ENCODE results near the gene YIF1A.
"Not testable (repeated sequence)": the region's sequence is repeated elsewhere in the genome, so short reads cannot be mapped to it uniquely, and the experiment has no call there.

The YIF1A gene

DNA sequence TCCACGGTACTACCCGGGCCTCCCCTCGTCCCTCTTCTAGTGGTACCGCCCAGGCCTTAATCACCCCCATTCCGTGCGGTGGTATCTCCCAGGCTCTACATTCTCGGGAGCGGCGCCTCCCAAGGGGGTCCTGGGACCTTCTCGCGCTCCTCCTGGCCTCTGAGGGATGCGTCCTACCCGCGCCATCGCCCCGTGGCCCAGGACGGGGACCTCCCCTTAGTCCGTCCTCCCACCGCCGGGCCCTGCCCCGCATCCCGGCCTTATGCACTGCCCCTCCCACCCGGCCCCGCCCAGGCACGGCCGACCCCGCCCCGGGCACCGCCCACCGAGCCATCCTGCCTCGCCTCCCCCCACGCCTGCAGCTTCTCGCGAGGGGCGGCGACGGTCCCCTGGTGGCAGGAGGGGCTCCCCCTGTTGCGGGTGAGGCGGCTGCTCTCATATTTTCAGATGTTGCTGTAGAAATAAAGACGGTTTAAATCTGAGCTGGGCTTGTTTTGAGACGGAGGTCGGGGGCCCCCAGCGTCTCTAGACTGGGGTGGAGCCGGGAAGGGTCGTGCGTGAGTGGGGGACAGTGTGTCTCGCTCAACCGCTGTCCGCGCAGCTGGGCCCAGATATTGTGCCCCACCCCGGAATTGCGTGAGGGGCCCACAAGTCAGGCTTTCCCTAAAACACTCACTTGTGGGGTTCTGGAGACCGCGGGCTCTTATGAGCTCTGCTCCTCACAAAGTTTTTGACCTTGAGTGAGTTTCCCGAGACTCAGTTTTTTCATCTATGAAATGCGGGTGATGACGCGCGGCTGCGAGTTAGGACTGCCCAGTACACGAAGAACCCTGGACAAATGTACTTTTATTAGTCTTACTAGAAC is 21.3 kb downstream of the YIF1A start:
- DNase-seq = peak; percentile 91 to 92

DNA sequence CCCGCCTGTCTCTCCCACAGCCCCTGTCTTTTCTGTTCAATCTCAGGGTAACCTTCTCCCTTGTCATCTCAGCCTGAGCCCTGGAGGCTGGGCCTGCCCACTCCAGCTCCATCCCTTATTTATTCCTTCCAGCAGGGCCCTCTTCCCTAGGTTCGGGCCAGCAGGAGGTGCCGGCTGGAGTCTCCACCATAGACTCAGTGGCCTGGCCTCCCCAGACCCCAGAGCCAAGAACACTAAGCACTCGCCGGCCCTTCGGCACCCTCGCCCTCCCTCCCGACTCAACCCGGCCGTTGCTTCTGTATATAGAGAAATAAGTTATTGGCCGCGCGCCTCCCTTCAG is 21.9 kb downstream of the YIF1A start:
- DNase-seq = no peak

DNA sequence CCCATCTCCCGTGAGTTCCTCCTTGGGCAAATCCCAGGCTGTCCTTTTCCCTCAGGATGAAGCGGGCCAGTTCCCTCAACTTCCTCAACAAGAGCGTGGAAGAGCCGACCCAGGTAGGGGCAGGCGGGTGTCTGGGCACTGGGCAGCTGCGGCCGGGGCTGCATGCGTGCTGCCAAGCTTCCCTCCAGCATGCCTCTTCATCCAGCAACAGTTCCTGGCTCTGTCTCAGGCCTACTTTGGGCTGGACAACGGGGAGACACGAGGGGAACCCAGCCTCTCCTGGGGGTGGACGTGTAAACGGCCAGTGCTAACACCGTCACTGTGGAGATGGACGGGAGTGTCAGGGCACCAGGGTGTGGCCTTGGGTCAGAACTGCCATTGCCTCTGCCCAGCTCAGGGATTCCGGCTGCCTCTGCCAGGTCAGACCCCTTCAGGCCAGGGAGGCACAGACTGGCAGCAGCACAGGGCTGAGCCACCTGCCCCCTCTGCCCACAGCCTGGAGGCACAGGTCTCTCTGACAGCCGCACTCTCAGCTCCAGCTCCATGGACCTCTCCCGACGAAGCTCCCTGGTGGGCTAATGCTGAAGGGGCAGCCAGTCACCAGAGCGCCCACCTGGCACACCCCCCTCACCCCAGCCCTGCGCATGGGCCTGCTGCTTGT is 22.4 kb downstream of the YIF1A start:
- DNase-seq = no peak

DNA sequence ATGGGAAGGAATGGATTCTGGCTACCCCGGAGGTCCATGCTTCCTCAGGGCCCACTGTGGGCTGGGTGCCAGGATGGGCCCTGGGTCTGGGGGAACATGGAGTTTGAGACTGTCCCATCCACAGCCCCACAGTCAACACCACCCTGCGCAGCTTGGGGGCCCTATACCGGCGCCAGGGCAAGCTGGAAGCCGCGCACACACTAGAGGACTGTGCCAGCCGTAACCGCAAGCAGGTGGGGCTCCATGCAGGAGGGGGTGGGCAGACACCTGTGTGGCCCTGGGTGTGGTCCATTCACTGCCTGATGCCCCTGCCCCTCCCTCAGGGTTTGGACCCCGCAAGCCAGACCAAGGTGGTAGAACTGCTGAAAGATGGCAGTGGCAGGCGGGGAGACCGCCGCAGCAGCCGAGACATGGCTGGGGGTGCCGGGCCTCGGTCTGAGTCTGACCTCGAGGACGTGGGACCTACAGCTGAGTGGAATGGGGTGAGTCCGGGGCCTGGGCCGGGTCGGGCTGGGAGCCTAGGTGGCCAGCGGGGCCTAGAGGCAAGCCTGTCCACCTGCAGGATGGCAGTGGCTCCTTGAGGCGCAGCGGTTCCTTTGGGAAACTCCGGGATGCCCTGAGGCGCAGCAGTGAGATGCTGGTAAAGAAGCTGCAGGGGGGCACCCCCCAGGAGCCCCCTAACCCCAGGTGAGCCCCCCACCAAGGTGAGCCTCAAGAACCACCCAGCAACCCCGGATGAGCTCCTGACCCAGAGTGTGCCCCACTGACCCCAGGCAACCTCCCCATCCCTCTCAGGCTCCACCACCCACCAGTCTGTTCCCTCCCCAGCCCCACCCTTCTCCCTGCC is 23.2 kb downstream of the YIF1A start:
- DNase-seq = no peak

DNA sequence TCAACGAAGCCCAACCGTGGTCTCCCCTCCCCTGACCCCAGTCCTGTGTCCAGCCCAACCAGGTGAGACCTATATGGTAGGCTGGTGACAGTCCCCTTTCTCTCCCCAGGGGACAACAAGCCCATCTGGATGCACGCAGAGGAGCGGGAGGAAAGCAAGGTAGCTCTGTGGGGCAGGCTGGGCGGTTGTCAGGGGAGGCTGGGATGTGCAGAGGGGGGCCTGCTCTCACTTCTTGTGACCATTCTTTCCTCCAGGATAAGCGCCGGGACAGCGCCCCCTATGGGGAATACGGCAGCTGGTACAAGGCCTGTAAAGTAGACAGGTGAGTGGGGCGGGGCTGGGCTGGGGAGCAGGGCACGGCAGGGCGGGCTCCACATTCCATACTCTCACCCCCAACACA is 24.0 kb downstream of the YIF1A start:
- peak; percentile 68 to 72 for DNase-seq

DNA sequence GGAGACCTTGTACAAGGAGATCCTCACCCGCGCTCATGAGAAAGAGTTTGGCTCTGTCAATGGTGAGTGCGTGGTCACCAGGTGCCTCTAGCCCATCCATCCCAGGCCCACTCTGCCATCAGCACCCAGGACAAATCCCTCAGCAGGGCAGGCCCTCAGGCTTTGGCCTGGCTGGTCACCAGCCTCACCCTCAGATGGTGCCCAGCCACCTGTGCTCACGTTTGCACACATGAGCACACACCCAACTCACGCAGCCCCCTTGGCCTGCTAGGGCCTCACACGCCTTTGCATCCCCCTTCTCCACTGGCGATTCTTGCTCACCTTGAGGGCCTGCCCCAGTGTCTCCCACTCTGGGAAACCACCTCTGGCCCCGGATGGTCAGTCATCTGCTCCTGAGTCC is 24.6 kb downstream of the YIF1A start:
- DNase-seq = no peak

DNA sequence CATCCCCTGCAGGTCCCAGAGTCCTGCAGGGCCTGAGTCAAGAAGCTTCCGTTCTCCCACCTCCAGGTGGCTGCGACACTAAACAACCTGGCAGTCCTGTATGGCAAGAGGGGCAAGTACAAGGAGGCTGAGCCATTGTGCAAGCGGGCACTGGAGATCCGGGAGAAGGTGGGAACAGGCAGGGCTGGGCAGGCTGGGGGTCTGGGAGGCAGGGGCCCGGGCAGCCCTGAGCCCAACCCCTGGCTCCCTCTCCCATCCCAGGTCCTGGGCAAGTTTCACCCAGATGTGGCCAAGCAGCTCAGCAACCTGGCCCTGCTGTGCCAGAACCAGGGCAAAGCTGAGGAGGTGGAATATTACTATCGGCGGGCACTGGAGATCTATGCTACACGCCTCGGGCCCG is 25.2 kb downstream of the YIF1A start:
- DNase-seq = no peak

DNA sequence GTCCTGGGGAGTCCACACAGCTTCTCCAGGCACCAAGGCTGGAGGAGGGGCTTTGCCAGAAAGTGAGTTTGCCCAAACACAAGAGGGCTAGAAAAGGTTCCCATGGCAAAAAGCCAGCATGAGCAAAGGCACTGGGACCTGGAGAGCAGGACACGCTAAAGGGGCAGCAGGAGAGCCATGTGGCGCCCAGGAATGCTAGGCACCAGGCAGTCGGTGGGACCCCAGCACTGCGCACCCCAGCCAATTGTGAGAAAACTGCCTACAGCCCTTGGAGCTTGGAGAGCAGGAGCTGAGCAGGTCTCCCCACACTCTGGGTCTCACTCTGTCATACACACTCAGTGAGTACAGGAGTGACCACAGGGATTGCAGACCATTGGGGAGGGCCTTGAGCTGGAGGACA is 25.7 kb downstream of the YIF1A start:
- DNase-seq = no peak

DNA sequence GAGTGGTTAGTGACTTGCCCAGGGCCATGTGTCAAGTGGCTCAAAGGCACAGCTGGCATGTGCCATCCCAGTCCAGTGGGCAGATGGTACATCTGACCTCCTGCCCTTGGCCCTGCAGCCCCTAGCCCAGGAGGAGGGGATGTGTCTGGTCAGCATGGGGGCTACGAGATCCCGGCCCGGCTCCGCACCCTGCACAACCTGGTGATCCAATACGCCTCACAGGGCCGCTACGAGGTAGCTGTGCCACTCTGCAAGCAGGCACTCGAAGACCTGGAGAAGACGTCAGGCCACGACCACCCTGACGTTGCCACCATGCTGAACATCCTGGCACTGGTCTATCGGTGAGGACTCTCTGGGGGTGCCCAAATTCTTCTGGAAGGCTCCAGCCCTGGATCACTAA is 26.2 kb downstream of the YIF1A start:
- DNase-seq = no peak

DNA sequence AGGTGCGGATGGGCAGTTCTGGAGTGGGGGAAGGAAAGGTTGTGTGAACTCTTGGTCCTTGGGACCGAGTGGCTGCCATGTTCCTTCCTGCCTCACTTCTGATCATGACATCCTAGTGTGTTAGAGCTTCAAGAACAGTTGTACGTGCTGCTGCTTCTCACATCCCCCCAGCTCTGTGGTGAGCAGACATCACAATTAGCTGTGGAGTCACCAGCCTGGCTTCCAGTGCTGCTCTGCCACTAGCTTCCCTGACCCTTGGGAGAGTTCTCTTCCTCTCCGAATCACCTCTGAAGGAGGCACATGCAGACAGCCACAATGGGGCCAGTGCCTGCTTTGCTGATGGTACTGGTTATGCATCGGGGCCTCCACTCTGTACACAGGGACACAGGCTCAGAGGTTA is 26.8 kb downstream of the YIF1A start:
- DNase-seq = no peak

DNA sequence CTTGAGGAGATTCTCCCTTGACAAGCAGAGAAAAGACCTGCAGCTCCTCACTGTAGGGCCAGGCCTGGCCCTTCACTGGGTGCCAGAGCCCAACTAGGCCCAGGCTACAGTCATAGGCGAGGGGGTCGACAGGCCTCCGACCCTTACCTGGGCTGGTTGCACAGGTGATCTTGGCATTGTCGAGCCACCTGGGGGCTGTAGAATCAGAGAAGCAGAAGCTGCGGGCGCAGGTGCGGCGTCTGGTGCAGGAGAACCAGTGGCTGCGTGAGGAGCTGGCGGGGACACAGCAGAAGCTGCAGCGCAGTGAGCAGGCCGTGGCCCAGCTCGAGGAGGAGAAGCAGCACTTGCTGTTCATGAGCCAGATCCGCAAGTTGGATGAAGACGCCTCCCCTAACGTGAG is 27.4 kb downstream of the YIF1A start:
- DNase-seq = no peak

DNA sequence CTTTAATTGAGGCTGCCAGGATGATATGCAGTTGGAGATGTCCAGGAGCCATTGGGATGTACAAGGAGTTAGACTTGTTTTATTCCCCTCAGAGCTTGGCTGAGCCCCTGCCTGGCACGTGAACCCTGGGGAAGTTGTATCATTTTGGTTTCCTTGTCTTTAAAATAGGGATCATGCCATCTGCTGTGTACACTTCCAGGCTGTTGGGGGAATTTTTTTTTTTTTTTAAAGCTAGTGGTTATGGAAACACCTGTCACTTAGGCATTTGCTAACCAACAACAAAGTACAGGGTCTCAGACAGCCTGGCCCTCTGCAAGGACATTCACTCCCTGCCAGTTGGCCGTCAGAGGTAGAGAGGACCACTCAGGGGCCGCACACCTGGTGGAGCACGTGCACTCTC is 29.0 kb downstream of the YIF1A start:
- no peak for DNase-seq

DNA sequence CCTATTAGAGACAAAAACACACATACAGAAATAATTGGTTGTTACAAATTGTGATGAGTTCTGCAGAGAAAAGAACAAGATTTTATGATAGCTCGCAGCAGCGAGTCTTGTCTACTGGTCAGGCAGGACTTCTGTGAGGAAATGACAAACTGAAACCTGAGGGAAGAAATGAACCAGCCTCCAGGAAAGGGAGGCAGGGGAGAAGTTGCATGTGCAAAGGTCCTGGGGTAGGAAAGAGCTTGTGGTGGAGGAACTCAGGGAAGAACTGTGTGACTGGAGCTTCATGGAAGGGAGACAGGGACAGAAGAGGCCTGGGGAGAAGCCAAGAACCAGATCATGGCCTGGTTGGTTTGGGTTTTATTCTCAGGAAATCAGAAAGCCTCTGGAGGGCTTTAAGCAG is 29.7 kb downstream of the YIF1A start:
- DNase-seq = no peak

DNA sequence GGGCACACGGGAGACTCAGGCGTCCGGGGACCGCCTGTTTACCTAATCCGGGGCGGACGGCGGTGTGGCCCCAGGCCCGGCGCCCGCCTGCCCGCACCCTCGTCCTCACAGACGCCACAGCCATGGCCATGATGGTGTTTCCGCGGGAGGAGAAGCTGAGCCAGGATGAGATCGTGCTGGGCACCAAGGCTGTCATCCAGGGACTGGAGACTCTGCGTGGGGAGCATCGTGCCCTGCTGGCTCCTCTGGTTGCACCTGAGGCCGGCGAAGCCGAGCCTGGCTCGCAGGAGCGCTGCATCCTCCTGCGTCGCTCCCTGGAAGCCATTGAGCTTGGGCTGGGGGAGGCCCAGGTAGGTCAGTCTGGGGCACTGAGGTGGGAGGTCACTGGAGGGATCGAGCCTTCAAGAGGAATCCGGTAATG is 30.5 kb downstream of the YIF1A start:
- DNase-seq = no peak

DNA sequence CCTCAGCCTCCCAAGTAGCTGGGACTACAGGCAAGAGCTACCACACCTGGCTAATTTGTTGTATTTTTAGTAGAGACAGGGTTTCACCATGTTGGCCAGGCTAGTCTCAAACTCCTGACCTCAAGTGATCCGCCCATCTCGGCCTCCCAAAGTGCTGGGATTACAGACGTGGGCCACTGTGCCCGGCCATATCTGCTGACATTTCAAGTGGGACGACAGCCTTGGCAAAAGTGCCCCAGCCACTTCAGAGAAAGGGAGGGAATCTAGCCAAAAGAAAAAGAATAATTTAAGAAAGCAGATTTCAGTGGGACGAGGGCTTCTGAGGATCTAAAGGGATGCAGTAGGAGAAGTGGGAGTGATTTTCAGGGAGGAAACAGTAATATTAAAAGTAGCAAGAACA is 35.9 kb downstream of the YIF1A start:
- DNase-seq = not testable (repeated sequence)

DNA sequence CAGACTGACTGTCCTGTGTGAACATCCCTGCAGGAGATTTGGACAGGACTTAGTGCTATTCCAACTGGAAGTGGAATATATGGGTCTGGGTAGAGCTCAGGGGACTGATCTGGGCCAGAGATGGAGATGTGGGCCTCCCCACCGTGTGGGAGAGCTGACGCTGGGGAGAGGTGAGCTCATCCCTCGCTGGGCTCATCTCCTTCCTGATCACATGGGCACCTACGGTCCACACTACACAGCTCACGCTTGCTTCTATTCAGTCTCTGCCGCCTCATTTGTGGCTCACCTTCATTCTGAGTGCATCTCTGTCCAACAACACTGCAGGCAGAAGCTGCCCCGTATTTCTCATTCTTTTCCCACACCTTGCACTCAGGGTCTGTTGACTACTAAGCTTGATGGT is 37.1 kb downstream of the YIF1A start:
- no peak for DNase-seq

DNA sequence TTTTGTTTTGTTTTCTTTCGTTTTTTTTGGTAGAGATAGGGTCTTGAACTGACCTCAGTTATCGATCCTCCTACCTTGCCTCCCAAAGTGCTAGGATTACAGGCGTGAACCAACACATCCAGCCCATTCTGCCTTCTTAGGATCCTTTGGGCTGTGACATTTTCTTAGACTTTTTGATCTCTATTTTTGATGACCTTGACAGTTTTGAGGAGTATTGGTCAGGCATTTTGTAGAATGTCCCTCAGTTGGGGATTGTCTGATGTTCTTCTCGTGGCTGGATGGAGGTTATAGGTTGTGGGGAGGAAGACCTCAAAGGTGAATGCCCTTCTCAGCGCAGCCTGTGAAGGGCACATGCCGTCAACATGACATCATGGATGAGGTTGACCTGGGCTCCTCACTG is 40.0 kb downstream of the YIF1A start:
- DNase-seq = no peak

DNA sequence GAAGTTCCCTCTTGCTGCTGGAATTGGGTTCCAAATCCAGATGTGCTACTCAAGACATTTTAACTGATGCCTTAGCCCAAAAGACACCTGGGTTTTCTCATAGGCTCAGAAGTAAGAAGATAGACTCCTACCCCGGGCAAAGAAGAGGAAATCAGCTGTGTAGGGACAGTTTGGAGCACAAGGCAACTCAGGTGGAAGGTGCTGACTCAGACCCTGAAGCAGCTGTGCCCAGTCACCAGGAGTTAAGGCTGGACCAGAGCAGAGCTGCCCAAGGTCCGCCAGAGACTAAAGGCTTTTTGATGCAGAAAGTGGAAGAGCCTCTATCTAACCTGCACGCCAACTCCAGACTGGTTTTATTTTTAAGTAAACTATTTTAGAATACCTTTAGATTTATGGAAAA is 41.1 kb downstream of the YIF1A start:
- DNase-seq = no peak

DNA sequence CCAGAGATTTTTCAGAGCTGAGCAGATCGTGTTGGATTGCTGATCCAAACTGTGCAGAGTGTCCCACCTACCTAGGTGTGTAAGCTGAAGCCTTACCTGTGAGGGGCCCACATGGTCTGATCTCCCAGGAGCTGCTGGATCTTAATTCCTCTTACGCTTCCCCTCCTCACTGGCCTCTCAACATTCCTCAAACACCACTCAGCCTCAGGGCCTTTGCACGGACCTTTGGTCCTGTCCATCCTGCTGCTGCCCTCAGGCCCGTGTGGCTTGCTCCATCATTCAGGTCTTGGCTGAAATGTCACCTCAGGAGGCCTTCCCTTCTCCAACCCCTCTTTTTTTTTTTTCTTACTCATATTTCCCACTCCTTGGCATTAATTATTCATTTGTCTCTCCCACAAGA is 41.6 kb downstream of the YIF1A start:
- no peak for DNase-seq

DNA sequence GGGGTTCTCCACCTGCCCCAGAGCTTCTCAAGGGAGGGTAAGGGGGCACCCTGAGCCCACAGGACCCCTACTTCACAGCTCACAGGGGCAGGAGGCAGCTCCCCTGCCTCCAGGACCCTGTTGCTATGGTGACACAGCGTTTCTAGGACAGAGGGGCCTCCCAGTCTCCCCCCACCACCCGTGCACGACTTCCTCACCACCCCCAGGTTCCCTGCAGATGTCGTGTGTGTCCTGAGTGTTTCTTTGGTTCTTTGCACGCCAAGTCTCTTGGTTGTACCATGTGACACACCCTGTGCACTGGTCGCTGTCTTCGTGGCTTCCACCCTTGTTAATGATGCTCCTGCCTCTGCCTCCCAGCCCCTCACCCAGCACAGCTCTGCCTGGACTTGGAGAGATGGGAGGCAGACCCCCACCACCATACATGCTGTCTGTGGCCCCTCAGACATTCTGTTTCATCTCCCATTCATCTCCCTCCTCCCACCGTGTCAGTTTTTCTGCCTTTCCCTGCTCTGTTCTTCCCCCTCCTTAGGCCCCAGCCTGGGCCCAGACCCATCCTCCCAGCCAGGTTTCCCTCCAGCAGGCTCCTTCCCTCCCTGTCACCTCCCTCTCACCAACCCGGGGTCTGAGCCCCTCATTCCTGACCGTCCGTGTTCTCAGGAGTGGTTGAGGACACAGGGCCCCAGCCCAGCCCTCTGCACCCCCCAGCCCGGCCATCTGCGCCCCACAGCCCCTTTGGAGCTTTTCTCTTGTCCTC is 45.0 kb downstream of the YIF1A start:
- no peak for DNase-seq

DNA sequence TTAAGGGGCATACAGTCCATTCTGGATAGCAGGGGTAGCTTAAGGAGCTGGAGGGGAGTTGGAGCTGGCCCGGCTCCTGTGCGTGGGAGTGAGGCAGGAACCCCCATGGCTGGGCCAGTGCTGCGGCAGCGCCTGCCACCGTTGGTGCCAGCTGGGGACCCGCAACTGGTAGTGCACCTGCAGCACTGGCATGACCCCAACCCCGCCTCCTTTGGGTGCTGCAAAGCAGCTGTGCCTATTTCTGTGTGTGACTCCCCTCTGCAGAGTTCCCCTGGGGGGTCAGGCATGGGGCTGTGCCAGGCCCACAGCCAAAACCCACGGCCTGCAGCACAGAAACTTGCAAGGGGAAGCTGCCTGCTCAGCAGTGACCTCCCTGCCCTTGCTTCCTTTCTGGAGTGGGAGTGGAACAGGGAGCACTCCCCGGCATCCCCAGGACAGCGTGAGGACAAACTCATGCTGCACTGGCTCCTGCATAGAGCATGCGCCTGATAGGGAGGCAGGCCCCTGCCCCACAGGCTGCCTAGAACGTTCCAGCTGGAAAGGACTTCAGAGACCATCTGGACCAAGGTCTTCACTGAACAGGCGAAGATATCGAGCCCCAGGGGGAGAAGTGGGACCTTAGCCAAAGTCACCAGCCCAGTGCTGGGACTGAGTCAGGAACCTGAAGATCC is 46.7 kb downstream of the YIF1A start:
- no peak for DNase-seq

DNA sequence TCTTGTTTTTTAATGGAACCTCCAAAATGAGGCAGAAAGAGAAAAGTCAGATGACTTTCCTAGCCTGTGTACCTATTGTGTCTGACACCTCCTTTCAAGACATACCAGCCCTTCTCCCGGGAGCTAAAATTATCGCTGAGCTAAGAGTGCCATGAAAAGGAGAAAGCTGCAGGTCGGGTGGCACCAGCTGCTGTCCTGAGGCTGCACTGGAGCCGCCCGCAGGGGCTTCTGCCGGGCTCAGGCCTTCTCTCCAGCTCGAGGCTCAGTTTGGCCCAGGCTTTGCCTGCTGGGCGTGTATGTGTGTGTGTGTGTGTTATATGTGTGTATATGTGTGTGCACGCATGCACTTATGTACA is 48.2 kb downstream of the YIF1A start:
- no peak for DNase-seq

Data from activated T-cell treated with anti-CD3 and anti-CD28 coated beads, Interleukin-2, amount 50 U/mL, for 48 hours (primary cell).